Daoy (cell line): ENCODE data around the gene OR10Z1. TPM values are rescaled to one million over a fixed set of nuclear protein-coding genes. Genes with fewer than 3 reads are reported as not detected.

Experiments used
- DNase-seq: peaks from one replicate; pipeline ENCODE4 v3.0.0-alpha.2; 2015; ENCODE audit warnings: low read depth
- total RNA-seq: library from RNA; depleted of rRNA; stranded (reverse); fragments of >200 nt; shearing (Covaris generic); gene quantifications from 2 replicates; pipeline ENCODE4 v1.2.3, GENCODE V29; 2014; rRNA removed

The OR10Z1 gene, protein sequence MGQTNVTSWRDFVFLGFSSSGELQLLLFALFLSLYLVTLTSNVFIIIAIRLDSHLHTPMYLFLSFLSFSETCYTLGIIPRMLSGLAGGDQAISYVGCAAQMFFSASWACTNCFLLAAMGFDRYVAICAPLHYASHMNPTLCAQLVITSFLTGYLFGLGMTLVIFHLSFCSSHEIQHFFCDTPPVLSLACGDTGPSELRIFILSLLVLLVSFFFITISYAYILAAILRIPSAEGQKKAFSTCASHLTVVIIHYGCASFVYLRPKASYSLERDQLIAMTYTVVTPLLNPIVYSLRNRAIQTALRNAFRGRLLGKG
- total RNA-seq = not detected in 2 replicates

DNA sequence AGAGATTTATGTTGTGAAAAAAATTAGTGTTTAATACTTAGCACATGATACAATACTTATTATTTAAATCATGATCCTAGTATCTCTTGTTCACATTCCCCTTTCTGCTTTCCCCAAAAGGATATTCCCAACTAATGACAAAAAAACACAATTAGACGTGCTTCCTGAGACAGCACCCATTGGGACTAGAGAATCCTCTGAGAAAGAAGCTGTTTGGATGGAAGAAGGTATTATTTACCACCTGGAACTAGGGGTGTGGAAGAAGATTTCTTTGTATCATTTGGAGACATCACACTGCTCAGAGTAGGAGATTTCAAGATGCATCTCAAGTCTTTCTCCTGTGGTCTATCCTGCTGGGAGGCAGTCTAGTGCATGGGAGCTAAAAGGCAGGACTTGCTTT, at the start of gene OR10Z1:
Gene OR10Z1, plus strand, starts transcription at position 301 of the 400 bp plus-strand sequence. CDS start 1,171 bp downstream, outside the sequence.
- DNase-seq = no peak

DNA sequence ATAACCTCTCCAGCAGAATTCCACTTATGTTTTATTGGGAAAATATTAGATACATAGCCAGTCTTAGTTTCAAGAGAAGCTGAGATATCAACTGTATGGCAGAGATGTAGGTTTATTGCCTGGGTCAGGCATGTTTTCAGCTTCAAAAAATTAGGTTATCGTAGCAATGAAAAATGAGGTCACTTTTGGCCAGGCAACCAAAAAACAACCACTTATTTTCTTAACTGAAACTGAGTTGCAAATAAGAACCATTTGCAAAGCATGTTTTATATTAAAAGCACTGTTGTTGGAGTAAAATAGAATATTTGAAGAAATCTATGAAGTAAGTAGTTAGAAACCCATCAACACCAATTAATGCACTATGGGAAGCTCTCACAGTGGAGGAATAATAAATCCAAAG, 45.4 kb upstream of the OR10Z1 start:
- DNase-seq = no peak

DNA sequence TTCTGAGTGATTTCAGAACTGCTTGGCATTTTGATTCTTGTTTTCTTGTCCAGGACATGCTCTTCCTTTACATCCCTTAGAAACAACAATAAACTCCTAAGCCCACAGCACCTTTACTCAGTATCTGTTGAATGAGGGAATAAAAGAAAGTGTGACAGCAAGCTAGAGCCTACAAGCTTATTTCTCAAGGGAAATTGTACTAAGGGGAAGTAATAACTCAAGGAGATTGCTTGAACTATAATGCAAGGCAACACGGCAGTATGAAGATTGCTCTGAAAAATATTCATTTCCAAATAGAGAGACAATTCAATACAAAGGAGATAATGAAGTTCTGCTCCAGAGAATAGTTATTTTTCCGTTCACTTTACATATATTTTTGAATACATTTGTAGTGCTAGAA, 41.2 kb upstream of the OR10Z1 start:
- DNase-seq = no peak

DNA sequence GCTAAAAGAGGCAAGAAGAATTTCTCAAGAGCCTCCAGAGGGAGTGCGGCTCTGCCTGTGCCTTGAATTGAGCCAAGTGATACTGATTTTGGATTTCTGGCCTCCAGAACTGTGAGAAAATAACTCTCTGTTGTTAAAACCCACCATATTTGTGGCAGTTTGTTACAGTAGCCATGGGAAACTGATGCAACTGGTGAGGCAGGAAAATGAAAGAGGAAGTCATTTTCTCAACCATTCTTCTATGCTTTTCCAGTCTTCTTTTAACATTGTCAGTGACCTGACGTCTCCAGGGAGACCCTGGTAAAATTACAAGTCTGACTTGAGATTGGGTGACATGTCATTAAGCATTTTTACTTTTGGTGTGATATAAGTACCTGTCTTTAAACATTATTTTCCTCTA, 40.5 kb upstream of the OR10Z1 start:
- DNase-seq = no peak

DNA sequence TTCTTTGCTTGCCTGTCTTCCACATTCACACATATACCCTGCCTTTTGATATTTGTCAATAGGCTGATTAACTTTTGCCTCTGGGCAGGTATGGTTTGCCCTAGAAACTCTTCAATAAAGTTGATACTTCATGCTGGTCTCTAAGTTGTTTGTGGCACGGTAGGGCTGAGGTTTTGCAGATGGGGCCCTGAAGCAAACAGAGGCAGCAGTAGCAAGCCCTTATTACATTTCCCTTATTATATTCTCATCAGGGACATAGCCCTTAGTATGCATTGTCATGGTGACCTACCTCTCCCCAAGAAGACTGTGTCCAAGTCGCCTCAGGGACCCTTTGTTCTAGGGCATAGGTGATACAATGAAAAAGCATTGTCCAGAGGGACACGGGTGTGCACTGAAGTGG, 34.6 kb upstream of the OR10Z1 start, which contains the start of gene OR6P1:
Gene OR6P1, minus strand, starts transcription at position 101 of the 400 bp plus-strand sequence. CDS start 6,976 bp downstream, outside the sequence.
- no peak for DNase-seq

DNA sequence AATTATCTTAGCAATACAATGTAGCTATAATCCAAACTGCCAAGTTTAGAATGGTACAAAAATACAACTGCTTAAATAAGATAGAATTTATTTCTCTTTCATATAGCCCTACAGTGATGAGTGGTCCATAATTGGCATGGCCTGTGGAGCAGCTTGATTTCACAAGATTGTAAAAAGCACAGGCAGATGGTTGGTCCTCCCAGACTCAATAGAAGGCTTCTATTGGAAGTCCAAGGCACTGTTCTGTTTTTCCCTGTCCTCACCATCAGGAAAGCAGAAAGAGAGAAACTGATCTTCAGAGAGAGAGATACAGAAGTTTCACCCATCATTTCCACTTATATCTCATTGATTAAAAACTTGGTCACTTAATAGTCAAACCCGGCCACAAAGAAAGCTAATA, 32.8 kb upstream of the OR10Z1 start:
- no peak for DNase-seq

DNA sequence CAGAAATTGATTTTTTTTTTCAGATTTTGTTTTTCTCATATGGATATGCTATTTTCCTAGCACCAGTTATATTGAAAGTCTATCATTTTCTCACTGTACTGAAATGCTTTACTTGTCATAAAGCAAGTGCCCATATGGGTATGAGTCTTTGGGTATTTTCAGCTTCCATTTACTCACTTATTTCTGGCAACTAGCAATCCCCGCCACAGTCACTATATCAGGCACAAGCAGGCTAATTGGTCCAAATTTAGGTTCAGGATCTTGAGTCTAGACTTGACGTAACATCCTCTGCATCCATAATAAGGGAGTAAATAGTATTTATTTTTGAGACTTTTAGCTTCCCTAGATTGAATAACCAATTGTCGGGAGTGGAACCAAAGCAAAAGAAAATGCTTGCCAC, 27.5 kb upstream of the OR10Z1 start:
- no peak for DNase-seq

DNA sequence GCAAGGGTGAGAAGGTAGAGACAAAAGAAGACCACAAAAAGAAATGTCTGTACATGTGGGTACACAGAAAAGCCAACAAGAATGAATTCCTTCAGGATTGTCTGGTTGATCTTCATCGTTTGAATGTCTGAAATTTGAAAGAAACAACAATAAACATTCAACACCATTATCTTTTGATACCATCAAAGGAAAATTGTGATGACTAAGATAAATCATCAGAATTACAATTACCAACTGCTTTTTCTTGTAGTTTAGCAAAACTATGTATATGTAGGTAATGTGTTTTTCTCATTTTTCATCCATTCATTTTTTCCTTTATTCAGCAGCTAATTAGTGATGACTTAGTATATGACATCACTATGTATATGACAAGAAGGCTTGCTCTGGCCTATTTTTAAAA, 25.3 kb upstream of the OR10Z1 start, which contains the start of gene OR10X1:
Gene OR10X1, minus strand, starts transcription at position 167 of the 400 bp plus-strand sequence. Its CDS starts 0 bp downstream, at position 167.
- DNase-seq = no peak

DNA sequence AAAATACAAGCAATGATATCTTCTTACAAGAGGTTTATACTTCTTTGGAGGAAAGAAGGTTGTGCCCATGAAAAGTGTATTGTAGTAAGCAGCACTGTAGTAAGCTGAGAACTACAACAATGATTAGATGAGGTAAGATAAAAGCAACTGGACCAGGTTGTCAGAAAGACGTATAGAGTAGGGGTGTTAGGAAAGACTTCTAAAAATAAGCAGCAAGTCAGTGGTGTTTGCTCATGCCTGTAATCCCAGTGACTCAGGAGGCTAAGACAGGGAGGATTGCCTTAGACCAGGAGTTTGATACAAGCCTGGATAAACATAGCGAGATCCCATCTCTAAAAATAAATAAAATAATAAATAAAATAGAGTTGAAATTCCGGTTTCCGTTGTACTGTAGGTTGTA, 21.1 kb upstream of the OR10Z1 start:
- no peak for DNase-seq

DNA sequence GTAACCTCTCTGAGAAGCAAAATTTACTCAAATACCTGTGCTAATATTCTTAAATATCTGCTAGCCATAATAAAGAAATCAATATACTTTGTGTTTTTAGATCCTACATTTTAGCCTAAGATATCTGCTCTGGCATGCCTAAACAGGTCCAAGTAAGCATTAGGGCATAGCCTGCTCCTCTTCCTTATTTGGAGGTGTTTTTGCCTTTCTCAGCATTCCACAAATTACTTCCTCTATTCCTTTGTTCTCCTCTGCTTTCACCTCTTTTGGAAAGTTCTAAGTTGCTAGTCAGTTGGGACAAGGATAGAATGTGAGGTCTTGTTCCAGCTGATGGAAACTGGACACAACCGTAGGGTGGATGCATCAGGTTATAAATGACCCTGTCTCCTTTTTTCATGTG, 18.1 kb upstream of the OR10Z1 start:
- DNase-seq = no peak

DNA sequence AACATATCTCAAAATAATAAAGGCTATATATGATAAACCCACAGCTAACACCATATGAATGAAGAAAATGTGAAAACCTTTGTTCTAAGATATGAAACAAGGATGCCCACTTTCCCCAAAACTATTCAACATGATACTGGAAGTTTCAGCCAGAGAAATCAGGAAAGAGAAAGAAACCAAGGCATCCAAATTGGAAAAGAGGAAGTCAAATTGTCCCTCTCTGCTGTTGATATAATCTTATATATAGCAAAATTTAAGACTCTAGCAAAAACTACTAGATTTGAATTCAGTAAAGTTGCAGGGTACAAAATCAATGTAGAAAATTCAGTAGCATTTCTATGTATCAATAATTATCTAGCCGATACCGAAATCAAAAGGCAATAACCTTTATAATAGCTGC, 4.3 kb upstream of the OR10Z1 start:
- DNase-seq = no peak

DNA sequence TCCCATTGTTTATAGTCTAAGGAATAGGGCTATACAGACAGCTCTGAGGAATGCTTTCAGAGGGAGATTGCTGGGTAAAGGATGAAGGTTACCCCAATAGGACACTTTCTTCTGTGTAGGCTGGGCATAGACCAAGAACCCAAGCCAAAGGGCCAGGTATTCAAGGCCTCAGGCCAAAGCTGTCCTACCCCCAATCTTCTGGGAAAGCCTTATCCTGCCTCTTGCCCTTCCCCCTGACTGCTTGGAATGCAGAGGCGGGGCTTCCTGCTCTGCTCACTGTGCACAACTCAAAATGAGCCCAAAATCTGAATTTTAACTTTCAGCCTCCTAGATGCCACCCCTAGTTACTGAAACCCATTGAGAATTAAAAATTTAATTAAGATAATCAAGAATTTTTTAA, 2.2 kb downstream of the OR10Z1 start:
- DNase-seq = no peak

DNA sequence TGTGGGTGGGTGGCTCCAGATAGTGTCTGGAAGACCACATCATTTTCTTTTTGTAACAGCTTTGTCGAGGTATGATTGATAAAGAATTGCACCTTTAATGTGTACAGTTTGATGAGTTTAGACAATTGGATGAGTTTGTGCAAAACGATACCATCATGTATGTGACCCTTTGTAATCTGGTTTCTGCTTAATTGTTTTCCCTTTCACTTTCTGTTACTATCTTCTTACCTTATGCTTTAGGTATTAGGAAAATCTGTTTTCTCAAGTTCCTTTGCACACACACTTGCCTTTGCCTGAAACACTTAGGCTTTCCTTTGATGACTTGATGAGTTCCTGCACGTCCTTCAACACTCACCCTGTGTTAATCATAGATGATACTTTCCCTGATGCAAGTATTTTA, 6.8 kb downstream of the OR10Z1 start:
- no peak for DNase-seq

DNA sequence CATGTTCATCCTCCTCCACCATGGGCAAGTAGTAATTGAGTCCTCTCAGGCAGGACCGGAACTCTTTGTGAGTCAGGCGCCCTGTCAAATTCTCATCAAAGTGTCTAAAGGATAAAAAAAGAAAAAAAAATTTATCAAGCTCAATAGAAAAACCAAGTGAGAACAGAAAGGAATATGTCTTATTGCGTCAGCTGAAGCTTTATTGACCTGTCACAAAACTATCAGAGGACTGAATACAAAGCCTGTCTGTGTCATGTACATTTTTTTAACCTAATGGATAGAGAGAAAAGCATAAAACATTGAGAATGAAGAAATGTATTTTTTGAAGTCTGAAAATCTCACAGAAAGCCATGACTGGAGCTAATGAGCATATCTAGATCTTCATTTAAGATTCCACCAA, 8.7 kb downstream of the OR10Z1 start:
- DNase-seq = no peak

DNA sequence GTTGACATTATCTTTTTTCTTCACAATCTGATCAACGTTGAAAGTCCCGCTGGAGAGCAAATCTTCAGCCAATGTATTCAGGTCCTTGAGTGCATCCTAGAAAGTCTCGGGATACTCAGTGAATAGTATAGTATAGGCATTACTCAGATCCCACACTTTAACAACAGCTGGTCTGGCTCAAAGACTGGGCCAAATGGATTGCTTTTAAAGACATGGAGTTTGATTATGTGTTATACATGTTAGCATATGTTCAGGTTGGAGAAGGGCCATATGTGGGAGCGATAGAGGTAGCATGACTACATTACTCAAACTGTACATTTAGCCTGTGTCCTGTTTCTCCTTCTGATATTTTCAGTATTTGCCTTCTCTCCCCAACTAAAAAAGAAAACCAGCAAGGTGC, 33.1 kb downstream of the OR10Z1 start:
- DNase-seq = no peak

DNA sequence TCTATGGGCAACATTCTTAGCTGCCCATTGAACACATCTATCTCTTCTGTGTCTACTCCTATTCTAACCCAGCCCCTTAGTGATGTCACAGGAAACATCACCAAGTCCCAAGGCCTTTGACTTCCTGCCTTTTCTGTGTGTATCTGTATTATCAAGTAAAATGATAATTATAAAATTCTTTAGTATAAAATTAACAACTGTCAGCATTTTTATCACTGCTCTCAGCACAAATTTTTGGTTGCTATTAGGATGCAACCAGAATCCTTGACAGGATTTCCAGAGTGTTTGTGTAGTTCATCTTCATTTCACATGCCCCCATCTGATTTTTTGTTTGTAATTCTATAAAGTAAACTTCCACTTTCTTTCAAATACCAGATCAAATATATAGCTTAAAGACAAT, 33.8 kb downstream of the OR10Z1 start:
- DNase-seq = no peak

DNA sequence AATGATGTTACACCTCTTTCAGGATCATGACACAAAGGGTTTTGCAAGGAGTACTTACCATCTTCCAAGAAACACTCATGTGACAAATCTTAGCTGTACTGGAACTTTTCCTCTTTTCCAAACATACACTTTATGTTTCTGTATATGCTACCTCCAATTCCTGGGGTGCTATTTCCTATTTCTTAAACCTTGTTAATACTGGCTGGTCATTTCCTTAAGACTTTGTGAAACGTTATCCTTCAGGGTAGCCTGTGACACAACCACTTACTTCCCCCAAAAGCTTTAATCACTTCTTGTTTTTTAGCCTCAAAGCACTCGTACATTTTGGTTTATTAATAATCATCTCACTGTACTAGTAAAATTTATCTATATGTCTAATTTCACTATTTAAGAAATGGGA, 39.4 kb downstream of the OR10Z1 start:
- DNase-seq = no peak

DNA sequence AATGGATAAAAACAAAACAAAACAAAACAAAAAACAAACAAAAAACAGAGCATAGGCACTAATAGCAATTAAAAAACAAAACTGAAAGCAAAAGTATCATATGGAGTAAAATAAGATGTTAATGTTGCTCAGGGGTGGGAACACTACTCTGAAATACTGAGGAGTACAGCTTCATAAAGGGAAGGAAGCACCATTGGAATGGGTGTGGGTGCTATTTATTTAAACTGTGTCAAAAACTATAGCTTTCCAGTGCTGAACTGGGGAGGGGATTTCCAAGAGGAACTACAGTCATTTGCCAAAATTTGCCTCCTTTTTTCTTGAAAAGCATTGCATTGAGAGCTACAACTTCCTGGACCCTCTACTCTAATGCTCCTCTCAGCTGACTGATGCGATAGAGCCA, 41.4 kb downstream of the OR10Z1 start:
- DNase-seq = no peak

DNA sequence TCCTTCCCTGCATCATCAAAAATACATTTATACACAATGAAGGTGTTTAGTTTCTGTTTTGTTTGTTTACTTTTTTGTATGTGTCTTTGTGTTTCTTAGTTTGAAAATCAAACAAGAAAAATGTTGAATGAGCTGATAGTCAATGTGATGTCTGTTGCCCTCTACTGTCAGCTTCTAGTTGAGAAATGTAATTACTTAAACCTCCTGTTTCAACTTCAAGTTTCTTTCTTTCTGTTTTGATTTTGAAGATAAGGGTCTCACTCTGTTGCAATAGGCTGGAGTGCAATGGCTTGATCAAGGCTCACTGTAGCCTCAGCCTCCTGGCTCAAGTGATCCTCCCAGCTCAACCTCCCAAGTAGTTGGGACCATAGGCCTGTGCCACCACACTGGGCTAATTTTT, 44.0 kb downstream of the OR10Z1 start:
- DNase-seq = no peak

DNA sequence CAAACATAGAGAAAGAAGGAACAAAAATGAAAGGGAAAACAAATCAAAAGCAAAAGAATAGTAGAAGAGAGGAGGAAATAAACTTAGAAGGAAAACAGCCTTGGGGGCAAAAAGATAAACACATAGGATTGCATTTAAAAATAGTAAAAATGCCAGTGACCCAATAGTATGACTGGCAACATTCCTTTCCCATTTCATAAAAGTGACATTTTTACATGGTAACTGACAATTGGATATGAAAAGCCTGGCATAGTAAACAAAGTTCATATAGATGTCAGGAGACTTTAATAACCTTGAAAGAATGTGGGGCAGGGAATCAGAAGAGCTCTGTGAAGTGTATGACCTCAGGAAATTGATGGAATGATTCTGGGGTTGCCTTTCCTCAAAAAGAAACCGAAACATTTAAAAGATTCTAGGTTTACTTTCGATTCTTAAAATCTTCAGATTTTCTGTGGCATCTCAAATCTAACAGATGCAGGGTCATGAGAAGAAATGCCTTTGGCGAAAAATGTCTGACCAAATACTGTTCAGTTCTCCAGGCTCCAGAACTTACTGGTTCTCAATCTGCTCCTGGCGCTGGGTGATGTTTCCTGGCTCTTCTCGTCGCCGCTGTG, 47.8 kb downstream of the OR10Z1 start:
- DNase-seq = peak; percentile 10

DNA sequence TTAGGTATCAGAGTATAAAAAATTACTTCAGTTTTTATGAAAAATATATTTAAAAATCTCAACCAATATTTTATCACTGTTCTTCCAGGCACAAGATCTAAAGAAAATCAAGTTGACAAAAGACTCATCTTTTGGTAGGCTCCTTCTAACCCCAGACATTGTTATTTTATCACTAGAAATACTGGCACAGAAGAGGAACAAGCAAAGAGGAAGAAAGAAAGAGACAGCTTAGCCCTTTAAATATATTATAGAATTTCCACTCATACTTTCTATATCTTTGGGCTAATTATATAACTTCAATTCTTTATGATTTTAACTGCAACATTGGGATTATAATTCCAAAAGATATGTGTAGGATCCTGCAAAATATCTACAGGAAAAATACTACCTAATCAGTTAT, 49.0 kb downstream of the OR10Z1 start:
- no peak for DNase-seq

DNA sequence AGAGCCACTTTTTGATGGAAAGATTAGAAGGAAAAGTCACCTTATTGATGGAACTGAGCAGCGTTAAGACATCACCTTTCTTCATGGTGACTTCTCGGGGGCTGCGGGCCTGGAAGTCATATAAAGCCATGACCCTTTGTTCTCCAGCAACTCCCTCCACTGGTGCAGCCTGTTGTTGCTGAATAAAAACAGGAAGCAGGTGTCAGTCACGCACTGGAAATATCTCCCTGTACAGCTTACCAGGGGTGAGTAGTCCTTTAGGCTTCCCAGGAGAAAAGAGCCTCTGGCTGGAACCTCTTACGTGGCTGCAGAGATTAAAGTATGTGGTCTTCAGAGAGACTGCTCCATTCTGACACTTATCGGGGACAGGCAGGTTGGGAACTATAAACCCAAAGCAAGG, 49.5 kb downstream of the OR10Z1 start:
- DNase-seq = peak; percentile 10
